ENCODE measurements around the gene TMEM217.
"Not testable (repeated sequence)": the region's sequence is repeated elsewhere in the genome, so short reads cannot be mapped to it uniquely, and the experiment has no call there.

The TMEM217 gene

DNA sequence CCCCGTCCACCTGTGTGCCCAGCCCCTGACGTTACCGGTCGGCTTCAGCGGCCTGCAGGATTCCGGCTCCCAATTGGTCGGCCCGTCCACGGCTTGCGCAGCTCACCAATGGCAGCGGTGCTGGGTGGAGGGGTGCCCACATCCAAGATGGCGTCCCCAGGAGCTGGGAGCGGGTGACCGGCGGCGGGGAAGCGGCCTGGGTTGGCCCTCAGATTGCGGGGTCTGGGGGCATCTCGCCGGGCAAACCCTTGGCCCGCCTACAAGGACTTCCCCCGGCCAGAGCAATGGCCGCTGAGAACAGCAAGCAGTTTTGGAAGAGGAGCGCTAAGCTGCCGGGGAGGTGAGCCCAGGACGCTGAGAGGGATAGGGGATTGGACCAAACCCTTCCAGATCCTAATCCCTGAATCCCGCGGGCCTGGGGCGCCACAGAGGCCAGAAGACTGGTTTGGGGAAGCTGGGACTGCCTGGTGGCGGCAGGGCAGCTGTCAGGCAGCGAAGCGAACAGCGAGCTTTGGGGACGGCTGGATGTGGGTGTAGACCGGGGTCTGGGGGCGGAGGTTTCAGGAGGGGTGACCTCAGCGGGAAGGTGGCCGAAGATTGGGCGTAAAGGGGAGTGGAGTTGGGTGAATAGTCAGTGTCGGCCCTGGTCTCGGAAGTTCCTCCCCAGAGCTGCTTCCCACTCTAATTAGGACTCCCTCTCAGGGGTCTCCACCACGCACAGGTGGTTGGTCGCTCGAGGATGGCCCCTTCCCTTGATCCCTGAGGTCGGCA, at the start of gene TMEM217, which contains the start of gene TBC1D22B:
Gene TMEM217, minus strand, starts transcription at position 511 of the 771 bp plus-strand sequence. CDS start 39,114 bp downstream, outside the sequence.
Gene TBC1D22B, plus strand, starts transcription at position 139 of the 771 bp plus-strand sequence. Its CDS starts 146 bp downstream, at position 285.
- Histone ChIP-seq H3K9me3 (ENCODE audit: control insufficient read depth, insufficient read depth, low read length) (no peaks in the 10 kb centered on the region), H3K36me3 (ENCODE audit: insufficient read depth, low read length) (no peaks in the 10 kb centered on the region), H3K4me1 (ENCODE audit: insufficient read depth, low read length) (peaks cover 3% of the 10 kb centered on the region; the same call in 1 of the 2 replicates), H3K9ac (ENCODE audit: low read depth, low read length) (peak within 1 kb of the TSS; percentile 88)

DNA sequence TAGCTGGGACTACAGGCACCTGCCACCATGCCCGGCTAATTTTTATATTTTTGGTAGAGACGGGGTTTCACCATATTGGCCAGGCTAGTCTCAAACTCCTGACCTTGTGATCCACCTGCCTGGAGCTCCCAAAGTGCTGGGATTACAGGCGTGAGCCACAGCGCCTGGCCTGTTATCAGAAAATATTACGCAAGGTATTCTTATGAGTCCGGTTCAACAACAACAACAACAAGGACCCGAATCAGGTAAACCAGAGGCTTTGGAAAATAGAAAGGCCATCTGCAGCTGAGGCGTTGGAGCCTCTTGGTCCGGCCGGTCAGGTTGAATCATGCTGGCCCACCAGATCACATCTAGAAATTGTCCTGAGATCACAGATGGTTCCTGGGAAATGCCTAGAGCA, 49.5 kb upstream of the TMEM217 start:
- H3K36me3 ChIP-seq (ENCODE audit: insufficient read depth, low read length); H3K4me1 ChIP-seq (ENCODE audit: insufficient read depth, low read length); H3K9me3 ChIP-seq (ENCODE audit: control insufficient read depth, insufficient read depth, low read length); H3K9ac ChIP-seq (ENCODE audit: low read depth, low read length): not testable (repeated sequence)

- Histone ChIP-seq H3K9ac (ENCODE audit: low read depth, low read length) (no peak overlapping the region), H3K9me3 (ENCODE audit: control insufficient read depth, insufficient read depth, low read length) (no peaks in the 10 kb centered on the region), H3K36me3 (ENCODE audit: insufficient read depth, low read length) (peaks cover 6% of the 10 kb centered on the region), H3K4me1 (ENCODE audit: insufficient read depth, low read length) (no peaks in the 10 kb centered on the region)
Observed at GRCh38 chr6:37306624-37307222, 48.8 kb upstream of the TMEM217 start.

DNA sequence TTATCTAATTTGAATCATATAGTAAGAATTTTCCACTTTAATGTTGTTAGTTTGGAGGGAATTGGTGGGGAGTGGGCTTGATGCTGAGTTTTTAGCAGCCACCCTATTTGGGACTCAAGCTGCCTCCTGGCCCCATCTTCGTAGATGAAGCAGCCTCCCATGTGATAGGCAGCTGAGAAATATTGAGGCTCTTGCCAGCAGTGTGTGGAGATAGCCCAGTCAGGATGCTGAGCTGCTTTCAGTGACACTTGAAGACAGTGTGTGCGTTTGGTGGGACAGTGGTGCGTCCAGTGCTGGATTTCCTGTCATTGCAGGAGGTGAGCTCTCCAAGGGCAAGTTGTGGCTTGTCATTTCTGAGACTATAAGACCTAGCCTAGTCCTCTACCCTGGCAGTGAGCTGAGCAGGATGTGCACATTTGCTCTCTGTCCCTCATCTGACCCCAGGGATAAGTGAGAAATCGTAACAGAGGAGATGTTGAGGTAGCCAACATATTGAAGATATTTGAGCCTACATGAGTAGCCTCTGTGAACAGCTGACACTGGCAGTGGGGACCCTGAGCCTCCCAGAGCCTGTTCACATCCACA, 48.0 kb upstream of the TMEM217 start:
- H3K4me1 ChIP-seq (ENCODE audit: insufficient read depth, low read length), result no peaks in the 10 kb centered on the region
- no peak overlapping the region for H3K9ac ChIP-seq (ENCODE audit: low read depth, low read length)
- H3K9me3 ChIP-seq (ENCODE audit: control insufficient read depth, insufficient read depth, low read length), result no peaks in the 10 kb centered on the region
- peaks cover 6% of the 10 kb centered on the region for H3K36me3 ChIP-seq (ENCODE audit: insufficient read depth, low read length)

GRCh38 chr6:37304766-37305165, 46.8 kb upstream of the TMEM217 start:
- H3K4me1 ChIP-seq (ENCODE audit: insufficient read depth, low read length), result no peaks in the 10 kb centered on the region
- no peaks in the 10 kb centered on the region for H3K9me3 ChIP-seq (ENCODE audit: control insufficient read depth, insufficient read depth, low read length)
- H3K9ac ChIP-seq (ENCODE audit: low read depth, low read length), result no peak overlapping the region
- H3K36me3 ChIP-seq (ENCODE audit: insufficient read depth, low read length), result peaks cover 6% of the 10 kb centered on the region

GRCh38 chr6:37303891-37304503, 46.1 kb upstream of the TMEM217 start:
- Histone ChIP-seq H3K9me3 (ENCODE audit: control insufficient read depth, insufficient read depth, low read length) (no peaks in the 10 kb centered on the region), H3K4me1 (ENCODE audit: insufficient read depth, low read length) (no peaks in the 10 kb centered on the region), H3K36me3 (ENCODE audit: insufficient read depth, low read length) (peaks cover 6% of the 10 kb centered on the region), H3K9ac (ENCODE audit: low read depth, low read length) (no peak overlapping the region)

DNA sequence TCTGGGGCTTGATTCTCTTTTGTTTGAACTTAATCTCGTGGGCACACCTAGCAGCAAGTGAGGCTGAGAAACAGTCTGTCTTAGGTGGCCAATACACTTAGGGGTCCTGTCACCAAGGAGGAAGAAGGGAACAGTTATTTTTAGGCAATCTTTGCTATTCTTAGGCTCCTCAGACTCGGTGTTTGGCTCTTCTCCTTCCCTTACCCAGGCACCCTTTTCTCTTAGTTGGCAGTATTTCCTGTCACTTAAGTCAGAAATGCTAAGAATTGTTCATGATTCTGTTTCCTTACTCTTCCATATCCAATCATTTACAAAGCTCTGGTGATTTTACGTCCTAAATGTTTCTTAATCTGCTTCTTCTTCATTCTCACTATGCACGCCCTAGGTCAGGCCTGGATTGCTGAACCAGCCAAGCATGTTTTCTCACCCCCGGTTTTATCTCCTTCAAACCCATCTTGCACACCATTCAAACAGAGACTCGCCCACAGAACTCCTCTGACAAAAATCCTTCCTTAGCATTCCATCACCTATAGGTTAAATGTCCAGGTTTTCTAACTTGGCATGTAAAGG, 45.2 kb upstream of the TMEM217 start:
- H3K9ac ChIP-seq (ENCODE audit: low read depth, low read length), result no peak overlapping the region
- peaks cover 6% of the 10 kb centered on the region for H3K36me3 ChIP-seq (ENCODE audit: insufficient read depth, low read length)
- H3K4me1 ChIP-seq (ENCODE audit: insufficient read depth, low read length), result no peaks in the 10 kb centered on the region
- H3K9me3 ChIP-seq (ENCODE audit: control insufficient read depth, insufficient read depth, low read length), result no peaks in the 10 kb centered on the region

DNA sequence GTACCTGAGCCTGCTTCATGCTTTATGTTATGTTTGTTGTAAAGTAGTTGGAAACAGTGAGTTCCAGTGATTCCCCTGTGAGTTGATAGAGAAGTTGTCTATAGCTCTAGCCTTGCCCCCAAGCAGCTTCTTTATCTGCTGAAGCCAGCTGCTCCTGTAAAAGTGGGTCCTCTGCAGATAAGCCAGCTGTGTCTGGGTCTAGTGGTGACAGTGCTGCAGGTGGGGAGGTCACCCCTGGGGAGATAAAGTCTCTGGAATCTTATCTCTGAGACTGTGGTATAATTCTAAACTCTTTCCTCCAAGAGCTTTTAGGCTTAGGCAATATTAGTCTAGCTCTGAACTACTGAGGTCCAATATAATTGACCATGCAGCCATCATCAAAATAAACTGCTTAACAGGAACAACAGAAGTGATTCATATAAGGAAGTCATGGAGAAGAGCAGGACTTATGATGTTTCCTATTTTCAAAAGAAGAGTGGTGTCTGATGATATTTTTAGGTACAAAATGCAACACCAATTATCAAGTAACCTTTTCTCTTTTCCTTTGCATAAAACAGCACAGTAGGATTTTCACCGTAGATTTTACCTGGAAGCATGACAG, 44.2 kb upstream of the TMEM217 start:
- no peaks in the 10 kb centered on the region for H3K9me3 ChIP-seq (ENCODE audit: control insufficient read depth, insufficient read depth, low read length)
- H3K36me3 ChIP-seq (ENCODE audit: insufficient read depth, low read length), result peaks cover 8% of the 10 kb centered on the region
- no peaks in the 10 kb centered on the region for H3K4me1 ChIP-seq (ENCODE audit: insufficient read depth, low read length)
- no peak overlapping the region for H3K9ac ChIP-seq (ENCODE audit: low read depth, low read length)

DNA sequence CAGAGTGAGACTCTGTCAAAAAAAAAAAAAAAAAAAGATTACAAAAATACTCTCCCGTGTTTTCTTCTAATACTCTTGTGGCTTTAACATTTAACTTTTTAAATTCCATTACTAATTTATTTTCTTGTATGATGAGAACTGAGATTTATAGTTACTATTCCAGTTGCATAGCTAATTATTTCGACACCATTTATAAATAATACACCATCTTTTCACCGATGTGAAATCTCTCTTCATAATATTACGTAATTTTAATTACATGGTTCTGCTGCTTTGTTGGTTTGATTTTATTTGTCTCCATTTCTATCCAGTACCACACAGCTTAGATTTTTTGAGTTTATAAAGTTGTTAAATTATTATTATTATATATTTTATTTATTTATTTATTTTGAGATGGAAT, 42.0 kb upstream of the TMEM217 start:
- Histone ChIP-seq H3K9ac (ENCODE audit: low read depth, low read length) (no peak overlapping the region), H3K9me3 (ENCODE audit: control insufficient read depth, insufficient read depth, low read length) (no peaks in the 10 kb centered on the region), H3K36me3 (ENCODE audit: insufficient read depth, low read length) (peaks cover 12% of the 10 kb centered on the region)

GRCh38 chr6:37298958-37299357, 41.0 kb upstream of the TMEM217 start:
- peaks cover 17% of the 10 kb centered on the region for H3K36me3 ChIP-seq (ENCODE audit: insufficient read depth, low read length)
- no peaks in the 10 kb centered on the region for H3K9me3 ChIP-seq (ENCODE audit: control insufficient read depth, insufficient read depth, low read length)

More for the DNA sequence above, 42.0 kb upstream of the TMEM217 start:
- H3K4me1 ChIP-seq (ENCODE audit: insufficient read depth, low read length), result no peaks in the 10 kb centered on the region

GRCh38 chr6:37297637-37298036, 39.7 kb upstream of the TMEM217 start:
- not testable (repeated sequence) for H3K4me1 ChIP-seq (ENCODE audit: insufficient read depth, low read length); H3K9me3 ChIP-seq (ENCODE audit: control insufficient read depth, insufficient read depth, low read length); H3K9ac ChIP-seq (ENCODE audit: low read depth, low read length)
- H3K36me3 ChIP-seq (ENCODE audit: insufficient read depth, low read length), result peaks cover 17% of the 10 kb centered on the region

More at GRCh38 chr6:37298958-37299357, 41.0 kb upstream of the TMEM217 start:
- no peaks in the 10 kb centered on the region for H3K4me1 ChIP-seq (ENCODE audit: insufficient read depth, low read length)
- no peak overlapping the region for H3K9ac ChIP-seq (ENCODE audit: low read depth, low read length)

DNA sequence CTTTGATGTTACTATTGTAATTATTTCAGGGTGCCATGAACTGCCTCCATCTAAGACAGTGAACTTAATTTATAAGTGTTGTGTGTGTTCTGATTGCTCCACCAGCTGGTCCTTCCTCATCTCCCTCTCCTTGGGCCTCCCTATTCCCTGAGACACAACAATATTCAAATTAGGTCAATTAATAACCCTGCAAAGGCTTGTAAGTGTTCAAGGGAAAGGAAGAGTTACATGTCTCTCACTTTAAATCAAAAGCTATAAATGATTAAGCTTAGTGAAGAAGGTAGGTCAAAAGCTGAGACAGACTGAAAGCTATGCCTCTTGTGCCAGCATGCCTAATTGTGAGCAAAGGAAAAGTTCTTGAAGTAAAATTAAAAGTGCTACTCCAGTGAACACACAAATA, 35.5 kb upstream of the TMEM217 start:
- Histone ChIP-seq H3K9ac (ENCODE audit: low read depth, low read length) (no peak overlapping the region), H3K4me1 (ENCODE audit: insufficient read depth, low read length) (no peaks in the 10 kb centered on the region), H3K36me3 (ENCODE audit: insufficient read depth, low read length) (peaks cover 14% of the 10 kb centered on the region), H3K9me3 (ENCODE audit: control insufficient read depth, insufficient read depth, low read length) (no peaks in the 10 kb centered on the region)

DNA sequence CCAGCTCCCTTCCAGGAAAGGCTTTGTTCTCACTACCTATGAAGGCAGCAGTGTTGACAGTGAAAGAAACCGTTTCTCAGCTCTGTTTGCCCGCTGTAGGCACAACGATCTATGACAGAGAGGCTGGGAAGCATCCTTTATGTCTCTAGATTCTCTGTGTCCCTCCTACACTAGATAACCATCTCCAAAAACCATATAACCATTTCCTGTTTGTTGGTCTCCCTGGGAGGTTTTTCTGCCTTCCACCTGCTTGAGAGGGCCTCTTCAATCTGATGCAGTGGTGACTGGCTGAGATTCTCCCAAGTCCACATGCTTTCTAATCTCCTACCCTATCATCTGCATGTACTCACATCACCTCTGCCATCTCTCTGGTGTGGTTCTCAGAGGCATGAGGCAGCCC, 32.0 kb upstream of the TMEM217 start:
- H3K36me3 ChIP-seq (ENCODE audit: insufficient read depth, low read length), result peaks cover 7% of the 10 kb centered on the region
- no peak overlapping the region for H3K9ac ChIP-seq (ENCODE audit: low read depth, low read length)
- no peaks in the 10 kb centered on the region for H3K4me1 ChIP-seq (ENCODE audit: insufficient read depth, low read length)
- no peaks in the 10 kb centered on the region for H3K9me3 ChIP-seq (ENCODE audit: control insufficient read depth, insufficient read depth, low read length)

DNA sequence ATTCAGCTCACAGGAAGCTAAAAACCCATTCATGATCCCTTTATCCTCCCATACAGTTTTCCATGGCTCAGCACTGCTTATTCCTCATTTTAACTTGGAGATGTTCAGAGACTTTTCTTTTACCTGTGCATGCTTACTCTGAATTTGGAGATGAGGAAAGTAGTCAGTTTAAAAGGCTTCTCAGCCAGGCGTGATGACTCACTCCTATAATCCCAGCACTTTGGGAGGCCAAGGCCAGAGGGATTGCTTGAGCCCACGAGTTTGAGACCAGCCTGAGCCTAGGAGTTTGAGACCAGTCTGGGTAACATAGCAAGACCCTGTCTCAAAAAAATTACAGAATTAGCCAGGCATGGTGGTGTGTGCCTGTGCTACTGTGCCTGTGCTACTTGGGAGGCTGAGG, 30.3 kb upstream of the TMEM217 start:
- Histone ChIP-seq H3K36me3 (ENCODE audit: insufficient read depth, low read length) (peaks cover 7% of the 10 kb centered on the region), H3K9ac (ENCODE audit: low read depth, low read length) (no peak overlapping the region), H3K4me1 (ENCODE audit: insufficient read depth, low read length) (no peaks in the 10 kb centered on the region), H3K9me3 (ENCODE audit: control insufficient read depth, insufficient read depth, low read length) (no peaks in the 10 kb centered on the region)
